GM19468 (cell line): ENCODE results near the gene AFG1L.
"Not testable (repeated sequence)": the region's sequence is repeated elsewhere in the genome, so short reads cannot be mapped to it uniquely, and the experiment has no call there.

ENCODE experiments used
- ATAC-seq: cut with Tn5 transposase; IDR thresholded peaks from one replicate; pipeline ENCODE4 v1.9.1; 2021; ENCODE audit warnings: mild to moderate bottlenecking, moderate library complexity, moderate number of reproducible peaks; ENCODE audit not compliant: unreplicated experiment; ENCODE audit errors: extremely low read depth

AFG1L gene

GRCh38 chr6:108446629-108447150, 151.8 kb downstream of the AFG1L start:
- ATAC-seq, result no peak

DNA sequence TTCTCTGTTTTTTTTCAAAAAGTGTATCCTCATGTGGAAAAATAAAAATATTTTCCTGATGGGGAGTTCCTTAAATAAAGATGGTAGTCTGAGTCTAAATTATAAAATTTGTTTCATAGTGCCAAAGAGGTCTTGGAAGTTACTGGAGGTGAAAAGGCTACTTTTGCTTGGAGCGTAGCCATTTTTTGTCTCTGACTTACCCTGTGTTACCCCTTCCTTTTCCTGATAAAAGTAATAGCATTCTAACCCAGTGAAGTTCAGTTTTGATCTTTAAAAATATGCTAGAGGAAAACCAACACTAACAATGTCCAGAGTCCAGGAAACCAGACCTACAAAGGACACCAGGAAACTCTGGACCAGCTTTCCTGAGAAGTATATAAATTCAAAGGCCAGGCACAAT, 153.6 kb downstream of the AFG1L start:
- ATAC-seq, result no peak

- ATAC-seq, result not testable (repeated sequence)
Measured at GRCh38 chr6:108449717-108450116, 154.9 kb downstream of the AFG1L start.

GRCh38 chr6:108451816-108452215, 157.0 kb downstream of the AFG1L start:
- ATAC-seq, result no peak

DNA sequence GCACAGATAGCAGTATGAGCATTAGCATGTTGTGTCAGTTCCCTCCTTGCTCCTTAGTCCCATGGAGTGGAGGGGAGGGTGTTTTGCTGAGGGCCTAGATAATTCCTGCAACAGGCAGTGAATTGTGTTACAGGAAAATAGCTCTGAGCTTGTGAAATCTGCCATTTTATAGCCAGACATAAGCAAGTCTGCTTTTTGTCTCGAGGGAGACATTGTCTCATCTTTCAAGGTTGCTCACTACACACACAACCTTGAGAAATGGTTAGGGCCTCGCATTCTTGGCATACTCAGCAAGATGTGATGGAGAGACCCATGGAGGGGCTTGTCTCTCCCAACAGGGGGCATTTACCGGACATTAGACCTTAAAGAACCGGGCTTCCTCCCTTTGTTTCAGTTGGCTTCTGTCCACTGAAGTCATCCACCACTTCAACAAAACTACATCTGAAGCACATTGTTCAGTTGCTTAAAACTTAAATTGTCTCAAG, 157.9 kb downstream of the AFG1L start:
- ATAC-seq, result no peak

GRCh38 chr6:108453601-108454185, 158.8 kb downstream of the AFG1L start:
- no peak for ATAC-seq

DNA sequence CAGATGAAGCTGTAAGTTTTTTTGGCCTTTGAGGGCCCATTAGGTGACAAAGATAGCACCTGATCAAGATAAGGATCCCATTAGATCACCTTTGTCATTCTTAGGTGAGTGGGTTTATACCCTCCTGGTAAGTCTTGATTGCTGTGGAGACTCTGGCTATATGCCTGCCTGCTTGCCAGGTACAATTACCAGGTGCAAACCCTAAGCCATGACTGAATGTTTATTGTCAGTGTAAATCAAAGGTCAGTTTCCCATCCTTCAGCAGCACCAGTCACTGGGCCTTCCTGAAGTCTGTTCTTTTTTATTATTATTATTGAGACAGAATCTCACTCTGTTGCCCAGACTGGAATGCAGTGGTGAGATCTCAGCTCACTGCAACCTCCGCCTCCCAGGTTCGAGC, 159.5 kb downstream of the AFG1L start:
- no peak for ATAC-seq

GRCh38 chr6:108455688-108456087, 160.8 kb downstream of the AFG1L start:
- ATAC-seq, result no peak

- no peak for ATAC-seq
Measured at GRCh38 chr6:108463784-108464183, 168.9 kb downstream of the AFG1L start.

- ATAC-seq, result no peak
Measured at GRCh38 chr6:108464418-108465097, 169.7 kb downstream of the AFG1L start.

DNA sequence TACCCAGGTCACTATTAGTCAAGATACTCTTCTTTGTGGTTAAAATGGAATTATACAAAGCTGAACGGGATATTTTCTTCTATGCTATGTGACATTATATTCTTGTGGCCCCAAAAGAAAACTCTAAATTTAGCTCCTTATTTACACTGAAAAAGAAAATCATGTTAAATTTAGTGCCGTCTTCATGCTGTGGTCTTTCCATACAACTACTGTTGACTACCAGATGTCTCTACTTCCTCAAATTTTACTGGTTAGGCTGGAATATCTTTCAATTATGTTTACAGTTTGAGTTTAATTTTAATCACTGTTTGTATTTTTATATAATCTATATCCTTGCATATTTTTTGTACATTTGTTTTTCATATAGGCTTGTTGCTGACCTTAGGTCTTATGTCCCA, 170.2 kb downstream of the AFG1L start:
- ATAC-seq, result no peak

DNA sequence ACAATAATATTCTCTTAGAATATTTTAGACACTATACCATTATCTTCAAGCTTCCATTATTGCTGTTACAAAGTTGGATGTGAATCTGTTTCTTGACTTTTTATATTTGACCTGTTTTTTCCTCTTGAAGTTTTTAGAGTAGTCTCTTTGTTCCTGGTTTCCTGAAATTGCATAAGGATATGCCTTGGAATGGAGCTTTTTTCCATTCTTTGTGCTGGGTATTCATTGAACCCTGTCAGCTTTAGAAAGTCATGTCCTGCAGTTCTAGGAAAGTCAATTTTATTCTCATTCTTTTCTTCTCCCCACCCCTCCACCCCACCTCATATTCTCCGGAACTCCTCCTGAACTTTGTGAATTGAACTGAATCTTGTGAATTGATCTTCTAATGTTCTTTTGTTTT, 173.5 kb downstream of the AFG1L start:
- ATAC-seq, result no peak

DNA sequence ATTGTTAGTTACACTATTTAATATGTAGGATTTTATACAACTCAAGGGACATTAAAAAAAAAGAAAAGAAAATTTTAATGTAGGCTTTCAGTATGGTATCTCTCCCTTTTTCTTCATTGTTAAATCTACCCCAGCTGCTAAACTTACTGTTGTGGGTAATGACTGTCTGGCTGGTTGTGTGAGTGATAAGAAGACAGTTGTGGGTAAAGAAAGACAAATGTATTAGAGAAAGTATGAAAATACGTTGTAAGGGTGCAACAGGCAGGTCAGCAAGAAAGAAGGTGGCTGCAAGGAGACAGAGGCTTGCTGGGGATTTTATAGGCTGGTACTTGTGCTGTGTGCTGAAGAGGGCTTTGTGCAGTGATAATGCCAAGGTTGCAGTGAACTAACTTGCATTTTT, 174.5 kb downstream of the AFG1L start:
- ATAC-seq, result no peak

GRCh38 chr6:108473197-108473596, 178.3 kb downstream of the AFG1L start:
- no peak for ATAC-seq

DNA sequence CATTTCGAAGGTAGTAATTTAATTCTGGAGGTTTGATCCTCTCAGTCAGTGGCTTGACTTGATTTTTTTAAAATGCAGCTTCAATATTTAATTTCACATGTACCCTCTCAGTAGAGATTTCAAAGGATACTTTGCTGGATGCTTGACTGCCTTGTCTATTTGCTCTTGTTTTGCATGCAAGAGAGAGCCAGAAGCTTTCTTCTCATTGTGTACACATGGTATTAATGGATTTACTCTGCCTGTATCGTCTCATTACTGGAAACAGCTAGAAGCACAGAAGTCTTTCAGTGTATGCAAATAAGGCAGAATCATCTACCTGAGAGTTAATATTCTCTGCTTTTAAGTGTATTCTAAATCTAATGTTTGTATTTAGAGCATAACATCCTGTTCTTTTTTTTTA, 181.5 kb downstream of the AFG1L start:
- ATAC-seq, result no peak

DNA sequence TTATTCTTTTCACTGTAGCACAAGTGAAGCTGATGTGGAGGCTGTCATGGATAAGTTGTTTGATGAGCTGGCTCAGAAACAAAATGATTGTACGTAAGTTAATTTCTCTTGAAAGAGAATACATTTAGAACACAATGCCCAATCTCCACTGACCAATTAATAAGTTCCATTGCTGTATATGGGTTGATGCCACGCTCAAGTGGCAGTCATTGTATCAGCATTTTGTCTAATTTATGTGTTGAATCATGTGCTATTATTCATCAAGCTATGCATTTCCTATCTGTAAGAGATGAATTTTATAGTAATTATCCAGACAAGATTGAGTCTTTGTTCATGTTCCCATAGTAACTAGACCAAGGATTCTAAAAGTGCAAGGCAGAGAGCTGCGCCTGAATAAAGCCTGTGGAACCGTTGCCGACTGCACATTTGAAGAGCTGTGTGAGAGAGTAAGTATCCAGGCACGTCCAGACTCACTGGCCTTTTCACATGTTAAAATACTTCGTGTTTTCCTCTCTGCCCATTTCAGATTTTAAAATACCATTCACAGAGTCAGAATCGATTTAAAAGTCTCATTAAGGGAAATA, 182.1 kb downstream of the AFG1L start:
- no peak for ATAC-seq

- ATAC-seq, result no peak
Measured at GRCh38 chr6:108482559-108482958, 187.7 kb downstream of the AFG1L start.

DNA sequence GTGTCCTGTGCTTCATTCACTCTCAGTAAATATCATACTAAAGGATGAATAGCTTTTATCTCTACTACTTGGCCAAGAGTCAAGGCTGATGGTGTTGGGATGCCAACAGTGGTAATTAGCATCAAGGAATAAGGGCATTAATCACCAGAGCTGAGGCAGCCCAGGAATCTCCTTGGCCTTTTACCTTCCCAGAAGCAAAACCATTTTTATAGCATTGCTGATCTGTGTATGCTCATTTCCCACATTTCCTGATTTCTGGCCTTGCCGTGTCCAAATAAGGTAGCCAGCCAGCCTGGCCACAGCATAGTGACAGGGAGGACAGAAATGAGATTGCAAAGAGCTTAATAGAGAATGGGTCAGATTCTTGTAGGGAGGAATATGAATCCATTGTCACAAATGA, 189.2 kb downstream of the AFG1L start:
- no peak for ATAC-seq

DNA sequence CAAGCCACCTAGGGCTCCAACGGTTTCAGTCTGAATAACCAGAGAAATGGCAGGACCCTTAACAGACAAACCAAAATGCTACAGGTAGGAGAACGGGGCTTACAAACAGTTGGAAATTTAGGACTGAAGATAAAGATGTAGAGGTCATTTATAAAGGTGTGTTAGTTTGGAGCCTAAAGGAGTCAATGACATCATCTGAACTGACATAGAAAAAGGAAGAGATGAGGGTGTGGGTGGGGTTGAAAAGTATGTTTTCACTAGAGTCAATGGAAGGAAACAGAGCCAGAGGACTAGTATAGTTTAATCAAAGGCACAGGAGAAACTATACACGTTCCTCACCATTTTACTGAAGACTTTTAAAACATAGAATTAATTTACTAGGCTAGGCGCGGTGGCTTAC, 194.8 kb downstream of the AFG1L start:
- ATAC-seq, result no peak

DNA sequence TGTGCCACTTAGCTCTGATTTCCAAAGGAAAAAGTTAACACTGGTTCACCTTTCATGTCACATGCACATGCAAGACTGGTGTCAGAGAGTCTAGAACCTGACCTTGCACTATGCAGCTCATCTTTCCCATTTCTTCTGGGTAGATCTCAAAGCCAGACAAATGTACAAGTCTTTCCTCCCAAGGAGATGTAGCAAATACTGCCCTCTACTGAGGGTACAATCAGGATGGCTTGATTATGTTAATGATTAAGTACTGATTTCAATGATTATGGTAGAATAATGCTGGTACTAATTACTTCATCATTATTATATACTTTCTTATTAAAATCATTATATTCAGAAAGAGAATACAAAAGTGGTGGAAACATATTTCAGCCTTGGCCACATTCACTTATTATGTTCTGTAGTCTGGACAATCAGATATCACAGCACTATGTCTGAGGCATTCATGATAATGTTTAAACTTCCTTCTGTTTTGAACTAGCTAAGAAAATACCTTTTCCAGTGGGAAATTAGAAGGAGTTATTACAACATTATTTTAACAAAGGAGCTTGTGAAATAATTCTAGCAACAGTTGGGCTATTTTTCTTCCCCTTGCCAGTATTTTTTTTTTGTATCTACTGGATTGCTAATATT, 197.4 kb downstream of the AFG1L start:
- ATAC-seq, result no peak

DNA sequence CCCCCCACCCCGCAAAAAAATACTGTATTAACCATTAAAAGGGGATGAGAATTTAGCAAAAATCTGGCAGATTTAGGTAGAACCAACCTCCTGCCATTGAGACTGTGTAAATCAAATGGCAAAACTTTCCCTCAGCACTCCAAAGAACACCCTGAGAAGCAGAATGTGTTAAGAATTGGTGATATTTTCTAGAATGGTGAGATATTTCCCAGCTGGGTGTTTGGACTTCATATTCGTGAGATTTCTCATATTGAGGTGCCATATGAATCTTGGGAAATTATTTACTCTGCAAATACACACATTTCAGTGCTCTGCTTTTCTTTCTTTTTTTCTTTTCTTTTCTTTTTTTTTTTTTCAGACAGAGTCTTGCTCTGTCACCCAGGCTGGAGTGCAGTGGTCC, 199.6 kb downstream of the AFG1L start:
- ATAC-seq, result no peak
